ENCODE data around the gene NPB.
A peak's percentile ranks its signal among the peaks of the same experiment; 100 is the strongest.

The NPB gene

DNA sequence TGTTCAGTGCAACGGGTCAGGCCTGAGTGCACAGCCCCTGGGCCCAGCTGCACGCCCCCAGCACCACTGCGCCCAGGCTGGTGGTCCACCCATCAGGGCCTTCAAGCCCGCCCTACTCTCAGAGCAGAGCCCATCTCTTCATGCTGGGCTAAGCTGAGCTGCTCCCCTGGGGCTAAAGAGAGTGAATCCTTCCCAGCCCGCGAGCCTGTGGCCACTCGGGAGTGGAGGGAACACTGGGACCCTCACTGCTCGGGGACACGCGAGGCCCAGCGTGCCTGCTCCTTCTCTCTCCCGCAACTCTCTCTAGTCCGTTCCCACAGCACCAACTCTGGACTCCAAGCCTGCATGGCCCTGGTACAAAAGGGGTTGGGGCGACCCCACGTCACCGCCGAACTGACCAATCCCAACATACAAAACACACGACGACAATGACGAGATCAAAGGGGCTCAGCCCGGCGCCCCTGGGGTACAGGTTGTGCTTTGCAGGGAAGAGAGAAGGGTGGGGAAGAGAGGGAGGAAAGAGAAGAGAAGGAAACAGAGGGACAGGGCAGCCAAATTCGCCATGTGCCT is 20.0 kb downstream of the NPB start:
- H3K9me3 ChIP-seq (ENCODE audit: control insufficient read depth, insufficient read depth, low read length), result no peaks in the 10 kb centered on the region
- peaks cover 4% of the 10 kb centered on the region; the same call in 1 of the 2 replicates for H3F3A ChIP-seq (ENCODE audit: control insufficient read depth, insufficient read depth)
- TF ChIP-seq, protein P1, sequence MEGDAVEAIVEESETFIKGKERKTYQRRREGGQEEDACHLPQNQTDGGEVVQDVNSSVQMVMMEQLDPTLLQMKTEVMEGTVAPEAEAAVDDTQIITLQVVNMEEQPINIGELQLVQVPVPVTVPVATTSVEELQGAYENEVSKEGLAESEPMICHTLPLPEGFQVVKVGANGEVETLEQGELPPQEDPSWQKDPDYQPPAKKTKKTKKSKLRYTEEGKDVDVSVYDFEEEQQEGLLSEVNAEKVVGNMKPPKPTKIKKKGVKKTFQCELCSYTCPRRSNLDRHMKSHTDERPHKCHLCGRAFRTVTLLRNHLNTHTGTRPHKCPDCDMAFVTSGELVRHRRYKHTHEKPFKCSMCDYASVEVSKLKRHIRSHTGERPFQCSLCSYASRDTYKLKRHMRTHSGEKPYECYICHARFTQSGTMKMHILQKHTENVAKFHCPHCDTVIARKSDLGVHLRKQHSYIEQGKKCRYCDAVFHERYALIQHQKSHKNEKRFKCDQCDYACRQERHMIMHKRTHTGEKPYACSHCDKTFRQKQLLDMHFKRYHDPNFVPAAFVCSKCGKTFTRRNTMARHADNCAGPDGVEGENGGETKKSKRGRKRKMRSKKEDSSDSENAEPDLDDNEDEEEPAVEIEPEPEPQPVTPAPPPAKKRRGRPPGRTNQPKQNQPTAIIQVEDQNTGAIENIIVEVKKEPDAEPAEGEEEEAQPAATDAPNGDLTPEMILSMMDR (IDR thresholded peaks at IDR 0.05; ENCODE audit: low read depth, low read length, poor library complexity, severe bottlenecking), result no peak
- no peak for TF ChIP-seq EZH2phosphoT487 (IDR thresholded peaks at IDR 0.05; ENCODE audit: borderline replicate concordance, low read length)
- H3K36me3 ChIP-seq (ENCODE audit: control insufficient read depth, low read length), result peaks cover 18% of the 10 kb centered on the region
- H3K4me1 ChIP-seq (ENCODE audit: control insufficient read depth, low read length), result peaks cover 35% of the 10 kb centered on the region
- peaks cover 76% of the 10 kb centered on the region for H3K79me2 ChIP-seq (ENCODE audit: control insufficient read depth, low read length)
- no peak overlapping the region for H3K4me2 ChIP-seq (ENCODE audit: low read length)
- no peak overlapping the region for H3K27ac ChIP-seq (ENCODE audit: low read depth, low read length)
- H3K27me3 ChIP-seq (ENCODE audit: control insufficient read depth, low read length), result no peaks in the 10 kb centered on the region
- no peaks in the 10 kb centered on the region for H3K9me2 ChIP-seq (replicated peaks; ENCODE audit: control insufficient read depth, low read length)
- H4K20me1 ChIP-seq (ENCODE audit: control insufficient read depth, insufficient read depth, low read depth, low read length), result peaks cover 17% of the 10 kb centered on the region
- H3K4me3 ChIP-seq (ENCODE audit: low read length), result no peak overlapping the region

GRCh38 chr17:81922566-81923301 is 20.7 kb downstream of the NPB start:
- no peaks in the 10 kb centered on the region for H3K9me2 ChIP-seq (replicated peaks; ENCODE audit: control insufficient read depth, low read length)
- H3K4me3 ChIP-seq (ENCODE audit: low read length), result no peak overlapping the region
- TF ChIP-seq EZH2phosphoT487 (IDR thresholded peaks at IDR 0.05; ENCODE audit: borderline replicate concordance, low read length), result no peak
- TF ChIP-seq, protein P1 (IDR thresholded peaks at IDR 0.05; ENCODE audit: low read depth, low read length, poor library complexity, severe bottlenecking), result no peak
- peaks cover 32% of the 10 kb centered on the region for H3K4me1 ChIP-seq (ENCODE audit: control insufficient read depth, low read length)
- H3K4me2 ChIP-seq (ENCODE audit: low read length), result no peak overlapping the region
- peaks cover 14% of the 10 kb centered on the region for H4K20me1 ChIP-seq (ENCODE audit: control insufficient read depth, insufficient read depth, low read depth, low read length)
- no peaks in the 10 kb centered on the region for H3K9me3 ChIP-seq (ENCODE audit: control insufficient read depth, insufficient read depth, low read length)
- no peaks in the 10 kb centered on the region for H3K27me3 ChIP-seq (ENCODE audit: control insufficient read depth, low read length)
- H3K27ac ChIP-seq (ENCODE audit: low read depth, low read length), result no peak overlapping the region
- H3K79me2 ChIP-seq (ENCODE audit: control insufficient read depth, low read length), result peaks cover 71% of the 10 kb centered on the region
- peaks cover 4% of the 10 kb centered on the region; the same call in 1 of the 2 replicates for H3F3A ChIP-seq (ENCODE audit: control insufficient read depth, insufficient read depth)
- peaks cover 13% of the 10 kb centered on the region for H3K36me3 ChIP-seq (ENCODE audit: control insufficient read depth, low read length)

DNA sequence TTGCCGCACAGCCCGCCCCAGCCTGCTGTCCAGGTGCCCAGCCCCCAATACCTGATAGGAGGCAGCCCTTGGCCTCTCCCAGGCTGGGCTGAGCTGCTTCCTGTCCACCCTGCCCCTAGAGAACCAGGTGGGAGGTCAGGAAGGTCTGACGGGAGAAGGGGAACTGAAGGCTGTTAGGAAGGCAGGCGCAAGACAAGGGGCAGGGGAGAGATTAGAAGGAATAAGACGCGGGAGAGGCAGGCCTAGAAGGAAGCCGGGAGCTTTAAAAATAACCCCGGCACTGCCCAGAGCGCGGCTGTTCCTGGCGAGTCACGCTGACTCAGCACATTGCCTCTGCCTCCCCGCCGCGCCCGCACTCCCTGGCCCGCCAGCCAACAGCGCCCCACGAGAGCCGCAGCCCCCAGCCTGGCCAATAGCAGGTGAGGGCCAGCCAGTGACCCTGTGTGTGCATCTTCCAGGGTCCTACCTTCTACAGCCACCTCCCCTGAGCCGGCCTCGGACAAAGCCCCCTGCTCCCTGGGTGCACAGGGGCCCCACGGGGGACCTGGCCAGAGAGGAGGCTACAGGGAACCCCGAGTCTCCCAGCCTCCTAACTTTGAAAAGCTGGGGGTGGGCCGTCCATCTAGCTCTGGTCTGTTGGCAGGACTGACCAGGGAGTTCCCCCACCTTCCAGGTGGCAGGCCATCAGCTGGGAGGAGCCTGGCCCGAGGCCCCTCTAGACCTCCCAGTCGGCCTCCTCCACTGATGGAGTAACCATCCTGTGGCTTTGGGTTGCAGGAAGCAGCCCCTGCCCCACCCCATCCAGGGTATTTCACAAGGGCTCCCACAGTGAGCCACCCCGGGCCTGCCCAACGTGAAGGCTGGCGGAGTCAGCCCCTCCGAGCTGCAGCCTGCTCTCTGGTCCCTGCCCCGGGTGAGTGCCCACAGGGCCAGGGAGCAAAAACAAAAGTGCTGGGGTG is 21.5 kb downstream of the NPB start:
- no peak for TF ChIP-seq EZH2phosphoT487 (IDR thresholded peaks at IDR 0.05; ENCODE audit: borderline replicate concordance, low read length)
- TF ChIP-seq, protein P1 (IDR thresholded peaks at IDR 0.05; ENCODE audit: low read depth, low read length, poor library complexity, severe bottlenecking), result no peak
- H3K27ac ChIP-seq (ENCODE audit: low read depth, low read length), result no peak overlapping the region
- peaks cover 14% of the 10 kb centered on the region for H4K20me1 ChIP-seq (ENCODE audit: control insufficient read depth, insufficient read depth, low read depth, low read length)
- no peaks in the 10 kb centered on the region for H3K9me3 ChIP-seq (ENCODE audit: control insufficient read depth, insufficient read depth, low read length)
- no peaks in the 10 kb centered on the region for H3K9me2 ChIP-seq (replicated peaks; ENCODE audit: control insufficient read depth, low read length)
- H3K4me2 ChIP-seq (ENCODE audit: low read length), result peak overlapping the region; percentile 16; the same call in 1 of the 2 replicates
- peaks cover 36% of the 10 kb centered on the region for H3K4me1 ChIP-seq (ENCODE audit: control insufficient read depth, low read length)
- peaks cover 66% of the 10 kb centered on the region for H3K79me2 ChIP-seq (ENCODE audit: control insufficient read depth, low read length)
- H3F3A ChIP-seq (ENCODE audit: control insufficient read depth, insufficient read depth), result peaks cover 4% of the 10 kb centered on the region; the same call in 1 of the 2 replicates
- peaks cover 13% of the 10 kb centered on the region for H3K36me3 ChIP-seq (ENCODE audit: control insufficient read depth, low read length)
- H3K4me3 ChIP-seq (ENCODE audit: low read length), result no peak overlapping the region
- H3K27me3 ChIP-seq (ENCODE audit: control insufficient read depth, low read length), result peaks cover 3% of the 10 kb centered on the region; the same call in 1 of the 2 replicates

Data from DOHH2 (cell line).